H1 (cell line): ENCODE measurements around the gene PTCHD1. TPM values are rescaled to one million over a fixed set of nuclear protein-coding genes. Genes with fewer than 3 reads are reported as not detected.

Experiments used
- CTCF ChIA-PET: fragments of 300-600 bp; sonication (Branson Sonifier 250); formaldehyde crosslinking; loops from one replicate; lab custom pipeline; 2021; ENCODE audit not compliant: partially characterized antibody; lab: Charles Lee
- POLR2A ChIA-PET: fragments of 300-600 bp; sonication (Branson Sonifier 250); formaldehyde crosslinking; loops from one replicate; lab custom pipeline; 2021; ENCODE audit warnings: inconsistent platforms; ENCODE audit not compliant: partially characterized antibody; lab: Charles Lee
- DNase-seq, 2 experiments: peaks; one replicate each; pipeline versions ENCODE4 v3.0.0 to v3.0.0-alpha.2; 2010 to 2022; ENCODE audit warnings: low spot score in 2 of 2, low read depth in 1 of 2, mixed read lengths in 1 of 2
- FAIRE-seq: peaks from 2 replicates; lab custom pipeline; 2011; peaks lifted over from hg19 to GRCh38; lab: Jason Lieb, UNC
- H2AFZ ChIP-seq: 2 replicates; pipeline ENCODE4 v1.8.1; 2012; ENCODE audit warnings: low read length, inconsistent platforms
- H2AK5ac ChIP-seq: 2 replicates; pipeline ENCODE4 v1.6.1; 2013; ENCODE audit warnings: low read depth, low read length
- H2BK120ac ChIP-seq: replicated peaks from 2 replicates; pipeline ENCODE3; 2013; ENCODE audit warnings: low read depth, low read length, inconsistent platforms
- H2BK12ac ChIP-seq: 2 replicates; pipeline ENCODE4 v1.6.1; 2013; ENCODE audit warnings: low read depth, low read length
- H2BK15ac ChIP-seq: 2 replicates; pipeline ENCODE4 v1.6.1; 2013; ENCODE audit warnings: low read length
- H2BK20ac ChIP-seq: 2 replicates; pipeline ENCODE4 v1.6.1; 2013; ENCODE audit warnings: low read length
- H2BK5ac ChIP-seq: 2 replicates; pipeline ENCODE4 v1.6.1; 2013; ENCODE audit warnings: low read depth, low read length
- H3K14ac ChIP-seq: 2 replicates; pipeline ENCODE4 v1.6.1; 2013; ENCODE audit warnings: inconsistent platforms; ENCODE audit not compliant: insufficient read length
- H3K18ac ChIP-seq: 2 replicates; pipeline ENCODE4 v1.6.1; 2013; ENCODE audit warnings: low read length; ENCODE audit errors: extremely low read depth
- H3K23ac ChIP-seq: 2 replicates; pipeline ENCODE4 v1.6.1; 2013; ENCODE audit warnings: inconsistent platforms; ENCODE audit not compliant: insufficient read length
- H3K23me2 ChIP-seq: 2 replicates; pipeline ENCODE4 v1.6.1; 2013; ENCODE audit warnings: low read depth, low read length
- H3K27ac ChIP-seq: 2 replicates; pipeline ENCODE4 v1.6.1; 2011; ENCODE audit warnings: low read depth, low read length, inconsistent platforms
- H3K27me3 ChIP-seq, 4 experiments: replicated peaks in 1 of 4; 1 replicate in 1 of 4; 2 replicates in 3 of 4; pipeline versions ENCODE4 v1.6.1 to v1.8.1; 2011 to 2013; ENCODE audit warnings: low read length in 3 of 4, mild to moderate bottlenecking in 3 of 4, inconsistent platforms in 2 of 4, mixed read lengths in 2 of 4, moderate library complexity in 1 of 4; ENCODE audit not compliant: control insufficient read depth in 3 of 4, insufficient read depth in 3 of 4; ENCODE audit errors: extremely low read depth in 1 of 4
- H3K36me3 ChIP-seq, 4 experiments: 2 replicates each; pipeline versions ENCODE4 v1.6.1 to v1.8.1; 2011 to 2013; ENCODE audit warnings: mild to moderate bottlenecking in 4 of 4, low read length in 3 of 4, moderate library complexity in 2 of 4, control low read depth in 1 of 4, inconsistent platforms in 1 of 4; ENCODE audit not compliant: insufficient read depth in 4 of 4, control insufficient read depth in 2 of 4
- H3K4ac ChIP-seq: replicated peaks from 2 replicates; pipeline ENCODE3; 2013; ENCODE audit warnings: low read length, low read depth, mixed read lengths, inconsistent platforms; ENCODE audit not compliant: insufficient read length
- H3K4me1 ChIP-seq, 4 experiments: replicated peaks in 1 of 4; 1 replicate in 1 of 4; 2 replicates in 3 of 4; pipeline versions ENCODE4 v1.6.1 to v1.8.1; 2011 to 2013; ENCODE audit warnings: low read length in 3 of 4, inconsistent platforms in 2 of 4, mixed read lengths in 1 of 4; ENCODE audit not compliant: insufficient read depth in 4 of 4, control insufficient read depth in 3 of 4
- H3K4me2 ChIP-seq, 2 experiments: 2 replicates each; pipeline versions ENCODE4 v1.6.1 to v1.8.1; 2011 to 2013; ENCODE audit warnings: low read depth in 2 of 2, low read length in 2 of 2, control low read depth in 1 of 2, inconsistent platforms in 1 of 2, mild to moderate bottlenecking in 1 of 2; ENCODE audit not compliant: insufficient read depth in 1 of 2
- H3K4me3 ChIP-seq, 4 experiments: fragments of 200-600, 300-600 bp in 1 of 4; sonication (generic), shearing (Covaris generic), sonication (Bioruptor Twin) in 1 of 4; 2 replicates each; pipeline versions ENCODE4 v1.5.1 to v1.8.1; 2011 to 2016; ENCODE audit warnings: low read length in 4 of 4, low read depth in 3 of 4, control low read depth in 2 of 4, inconsistent platforms in 2 of 4, mild to moderate bottlenecking in 2 of 4, mixed read lengths in 1 of 4, moderate library complexity in 1 of 4; ENCODE audit not compliant: insufficient read depth in 2 of 4; ENCODE audit errors: extremely low read depth in 1 of 4
- H3K56ac ChIP-seq: replicated peaks from 2 replicates; pipeline ENCODE3; 2013; ENCODE audit warnings: low read depth, mild to moderate bottlenecking, mixed read lengths, low read length, inconsistent platforms; ENCODE audit not compliant: insufficient read length
- H3K79me1 ChIP-seq: 2 replicates; pipeline ENCODE4 v1.6.1; 2013; ENCODE audit warnings: low read depth, low read length, control low read depth
- H3K79me2 ChIP-seq, 2 experiments: 2 replicates each; pipeline versions ENCODE4 v1.6.1 to v1.8.1; 2012 to 2013; ENCODE audit warnings: low read length in 2 of 2, mild to moderate bottlenecking in 2 of 2, inconsistent platforms in 1 of 2; ENCODE audit not compliant: insufficient read depth in 2 of 2, control insufficient read depth in 1 of 2
- H3K9ac ChIP-seq, 4 experiments: replicated peaks in 1 of 4; 1 replicate in 1 of 4; 2 replicates in 3 of 4; pipeline versions ENCODE4 v1.6.1 to v1.8.1; 2011 to 2013; ENCODE audit warnings: low read depth in 3 of 4, low read length in 3 of 4, control low read depth in 2 of 4, mild to moderate bottlenecking in 2 of 4, moderate library complexity in 2 of 4, inconsistent platforms in 1 of 4; ENCODE audit errors: extremely low read depth in 1 of 4
- H3K9me3 ChIP-seq, 2 experiments: 2 replicates each; pipeline versions ENCODE4 v1.6.1 to v1.8.1; 2012 to 2013; ENCODE audit warnings: mild to moderate bottlenecking in 2 of 2, moderate library complexity in 2 of 2, control low read depth in 1 of 2, inconsistent platforms in 1 of 2, low read depth in 1 of 2, low read length in 1 of 2, mixed read lengths in 1 of 2; ENCODE audit not compliant: insufficient read depth in 2 of 2
- H4K20me1 ChIP-seq, 2 experiments: replicated peaks in 1 of 2; 2 replicates each; pipeline versions ENCODE3 to v1.8.1; 2011 to 2013; ENCODE audit warnings: inconsistent platforms in 2 of 2, low read length in 2 of 2, mild to moderate bottlenecking in 1 of 2; ENCODE audit not compliant: insufficient read depth in 2 of 2, control insufficient read depth in 1 of 2
- H4K5ac ChIP-seq: 2 replicates; pipeline ENCODE4 v1.6.1; 2013; ENCODE audit warnings: low read length, low read depth, mixed read lengths, inconsistent platforms; ENCODE audit not compliant: insufficient read length
- H4K8ac ChIP-seq: 2 replicates; pipeline ENCODE4 v1.8.0; 2013; ENCODE audit warnings: mild to moderate bottlenecking, moderate library complexity, low read length, inconsistent platforms; ENCODE audit not compliant: insufficient read depth; ENCODE audit errors: extremely low read depth
- H4K91ac ChIP-seq: replicated peaks from 2 replicates; pipeline ENCODE3; 2013; ENCODE audit warnings: low read length, mixed read lengths, inconsistent platforms; ENCODE audit not compliant: insufficient read length
- CBX8 ChIP-seq: fragments of 300-800, 300-1000 bp; sonication (generic); IDR thresholded peaks from 2 replicates; pipeline ENCODE4 v1.7.1; 2016; ENCODE audit warnings: low read depth, low read length, borderline replicate concordance
- CREB1 ChIP-seq: IDR thresholded peaks from 2 replicates; pipeline ENCODE4 v1.6.1; 2012; ENCODE audit warnings: inconsistent platforms
- HDAC6 ChIP-seq: IDR thresholded peaks from one replicate; pipeline ENCODE4 v1.7.1; 2012; ENCODE audit warnings: low read depth, mild to moderate bottlenecking, inconsistent platforms, low read length, moderate library complexity
- JUND ChIP-seq: IDR thresholded peaks from 2 replicates; pipeline ENCODE4 v1.6.1; 2011; ENCODE audit warnings: mild to moderate bottlenecking, improper control_type of control experiment, low read length
- PHF8 ChIP-seq: fragments of 200-600 bp; sonication (generic); conservative IDR thresholded peaks from 2 replicates; pipeline ENCODE4 v1.7.1; 2012; ENCODE audit warnings: low read depth, mild to moderate bottlenecking, inconsistent platforms, low read length, moderate library complexity
- RBBP5 ChIP-seq: IDR thresholded peaks from 2 replicates; pipeline ENCODE4 v1.7.1; 2012; ENCODE audit warnings: low read depth, mild to moderate bottlenecking, inconsistent platforms, low read length, moderate library complexity, borderline replicate concordance
- RFX5 ChIP-seq: IDR thresholded peaks from 2 replicates; pipeline ENCODE4 v1.6.1; 2011; ENCODE audit warnings: low read depth, low read length, improper control_type of control experiment, borderline replicate concordance
- WGBS, 2 experiments: shearing (Covaris generic) in 1 of 2; methylation state at CpG; one replicate each; pipeline versions ENCODE4 v1.1.6 to v1.1.7; 2013 to 2015; ENCODE audit warnings: low lambda C conversion rate in 2 of 2, mixed read lengths in 2 of 2, inconsistent platforms in 1 of 2, low coverage in 1 of 2, missing lambda C conversion rate in 1 of 2; ENCODE audit not compliant: insufficient replicate concordance in 2 of 2, insufficient coverage in 1 of 2, insufficient read length in 1 of 2; ENCODE audit errors: extremely low coverage in 1 of 2, missing lambda C conversion rate in 1 of 2; 5-methylcytosine and 5-hydroxymethylcytosine counted together
- polyA plus RNA-seq, 7 experiments: library from polyadenylated mRNA; depleted of rRNA in 3 of 7; stranded (reverse) in 5 of 7; unstranded in 2 of 7; fragments of >200 nt in 5 of 7; fragments of 200-250 nt in 2 of 7; gene quantifications; 1 replicate in 5 of 7; 2 replicates in 1 of 7; 4 replicates in 1 of 7; pipeline versions ENCODE4 v1.2.1 to v1.2.3, GENCODE V29; 2011 to 2013; ENCODE audit warnings: missing spikeins in 2 of 7, mixed read lengths in 2 of 7
- total RNA-seq: library from RNA; stranded (reverse); fragmentation: NEBNext Ultra II Directional; extraction: Animal tissue kit (Norgen Biotek cat#: 25700); gene quantifications from 2 replicates; pipeline ENCODE4 v1.2.1, GENCODE V29; 2021
- TF ChIP-seq, protein P1 (sequence below): IDR thresholded peaks from 2 replicates; pipeline ENCODE4 v1.6.1; 2012; ENCODE audit warnings: inconsistent platforms

PTCHD1 gene
- total and polyA plus RNA-seq, 2 of the 8 experiments (the other 6 are each of a cell fraction or from before 2014, with no cell fraction given) = 0.53 to 2.4 TPM

DNA sequence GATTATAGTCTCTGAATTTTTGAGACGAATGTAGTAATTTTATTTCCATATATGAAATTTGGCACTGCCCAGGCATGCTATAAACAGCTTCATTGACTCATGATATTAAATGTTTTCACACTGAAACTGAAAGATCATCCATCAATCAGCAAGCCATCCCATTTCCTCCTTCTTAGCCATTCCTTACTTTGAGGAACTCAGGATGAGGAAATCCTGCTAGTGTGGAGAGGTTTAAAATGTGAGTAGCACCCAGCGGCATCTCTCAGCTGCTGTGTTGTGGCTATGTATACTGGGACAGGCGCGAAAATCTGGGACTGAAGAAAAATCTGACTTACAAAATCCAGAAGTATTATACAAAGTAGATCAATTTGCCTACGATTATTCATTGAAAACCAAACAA is 52.1 kb downstream of the PTCHD1 start:
- no peak overlapping the region for H2BK5ac ChIP-seq
- peaks cover 0 to 5% (median 0%) of the 10 kb centered on the region in 4 experiments; a peak in 1 of 7 replicates for H3K4me1 ChIP-seq
- no peaks in the 10 kb centered on the region for H3K79me1 ChIP-seq
- TF ChIP-seq RFX5 = no peak
- no peak for TF ChIP-seq RBBP5
- TF ChIP-seq CBX8 = no peak
- no peak for TF ChIP-seq CREB1
- no peak for TF ChIP-seq JUND
- no peak for TF ChIP-seq PHF8
- TF ChIP-seq, protein P1, sequence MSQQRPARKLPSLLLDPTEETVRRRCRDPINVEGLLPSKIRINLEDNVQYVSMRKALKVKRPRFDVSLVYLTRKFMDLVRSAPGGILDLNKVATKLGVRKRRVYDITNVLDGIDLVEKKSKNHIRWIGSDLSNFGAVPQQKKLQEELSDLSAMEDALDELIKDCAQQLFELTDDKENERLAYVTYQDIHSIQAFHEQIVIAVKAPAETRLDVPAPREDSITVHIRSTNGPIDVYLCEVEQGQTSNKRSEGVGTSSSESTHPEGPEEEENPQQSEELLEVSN = no peak
- TF ChIP-seq HDAC6 = no peak
- H3K56ac ChIP-seq = no peak overlapping the region
- no peak overlapping the region for H4K8ac ChIP-seq
- H3K18ac ChIP-seq = no peak overlapping the region
- FAIRE-seq (no peak), DNase-seq (no peak)
- no peaks in the 10 kb centered on the region for H4K20me1 ChIP-seq
- no peak overlapping the region for H2BK20ac ChIP-seq
- H2BK120ac ChIP-seq = no peak overlapping the region
- no peak overlapping the region for H3K9ac ChIP-seq
- H3K4me3 ChIP-seq = no peak overlapping the region
- no peak overlapping the region for H3K27ac ChIP-seq
- WGBS, 2 experiments = 85% methylated on average over 5 of the region's 5 CpGs; no CpG with 5 or more reads in 1 of the 2 experiments
- no peak overlapping the region for H2AFZ ChIP-seq
- H3K79me2 ChIP-seq = no peaks in the 10 kb centered on the region
- H2BK12ac ChIP-seq = no peak overlapping the region
- H3K27me3 ChIP-seq = no peaks in the 10 kb centered on the region
- ChIA-PET POLR2A (no interaction called here), CTCF (no interaction called here)
- no peak overlapping the region for H3K23ac ChIP-seq
- no peaks in the 10 kb centered on the region for H3K36me3 ChIP-seq
- H3K23me2 ChIP-seq = no peaks in the 10 kb centered on the region
- no peak overlapping the region for H3K4me2 ChIP-seq
- H2AK5ac ChIP-seq = no peak overlapping the region
- no peak overlapping the region for H3K4ac ChIP-seq
- H3K14ac ChIP-seq = no peak overlapping the region
- H3K9me3 ChIP-seq = no peaks in the 10 kb centered on the region
- H4K5ac ChIP-seq = no peak overlapping the region
- no peak overlapping the region for H2BK15ac ChIP-seq
- H4K91ac ChIP-seq = no peak overlapping the region
